Fibroblast of mammary gland (primary cell): Measurements from ENCODE around the gene APBA2.

Experiments used
- DNase-seq: peaks from one replicate; pipeline ENCODE4 v3.0.0-alpha.2; 2010; ENCODE audit warnings: low read depth
- H3K4me3 ChIP-seq: 2 replicates; pipeline ENCODE4 v1.5.1; 2011; ENCODE audit warnings: low read depth, mild to moderate bottlenecking, low read length, moderate library complexity; ENCODE audit not compliant: control insufficient read depth
- TF ChIP-seq, protein P1 (sequence below): conservative IDR thresholded peaks from 2 replicates; pipeline ENCODE4 v1.5.1; 2011; ENCODE audit warnings: low read depth, low read length, inconsistent platforms; ENCODE audit not compliant: control insufficient read depth, insufficient read depth

The APBA2 gene

DNA sequence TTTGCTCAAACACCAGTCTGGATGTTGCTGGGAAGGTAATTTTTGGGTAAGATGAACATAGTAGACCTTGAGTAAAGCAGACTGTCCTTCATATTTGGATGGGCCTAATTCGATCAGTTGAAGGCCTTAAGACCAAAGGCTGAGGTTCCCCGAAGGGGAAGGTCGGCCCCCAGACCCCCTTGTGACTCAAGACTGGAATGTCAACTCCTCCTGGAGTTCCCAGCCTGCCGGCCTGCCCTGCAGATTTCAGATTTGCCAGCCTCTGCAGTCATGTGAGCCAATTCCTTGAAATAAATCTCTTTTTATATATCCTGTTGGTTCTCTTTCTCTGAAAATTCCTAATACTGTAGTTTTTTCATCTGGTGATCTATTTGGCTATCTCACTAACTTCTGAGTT, 146.5 kb downstream of the APBA2 start:
- TF ChIP-seq, protein P1, sequence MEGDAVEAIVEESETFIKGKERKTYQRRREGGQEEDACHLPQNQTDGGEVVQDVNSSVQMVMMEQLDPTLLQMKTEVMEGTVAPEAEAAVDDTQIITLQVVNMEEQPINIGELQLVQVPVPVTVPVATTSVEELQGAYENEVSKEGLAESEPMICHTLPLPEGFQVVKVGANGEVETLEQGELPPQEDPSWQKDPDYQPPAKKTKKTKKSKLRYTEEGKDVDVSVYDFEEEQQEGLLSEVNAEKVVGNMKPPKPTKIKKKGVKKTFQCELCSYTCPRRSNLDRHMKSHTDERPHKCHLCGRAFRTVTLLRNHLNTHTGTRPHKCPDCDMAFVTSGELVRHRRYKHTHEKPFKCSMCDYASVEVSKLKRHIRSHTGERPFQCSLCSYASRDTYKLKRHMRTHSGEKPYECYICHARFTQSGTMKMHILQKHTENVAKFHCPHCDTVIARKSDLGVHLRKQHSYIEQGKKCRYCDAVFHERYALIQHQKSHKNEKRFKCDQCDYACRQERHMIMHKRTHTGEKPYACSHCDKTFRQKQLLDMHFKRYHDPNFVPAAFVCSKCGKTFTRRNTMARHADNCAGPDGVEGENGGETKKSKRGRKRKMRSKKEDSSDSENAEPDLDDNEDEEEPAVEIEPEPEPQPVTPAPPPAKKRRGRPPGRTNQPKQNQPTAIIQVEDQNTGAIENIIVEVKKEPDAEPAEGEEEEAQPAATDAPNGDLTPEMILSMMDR = no peak
- no peak for DNase-seq

DNA sequence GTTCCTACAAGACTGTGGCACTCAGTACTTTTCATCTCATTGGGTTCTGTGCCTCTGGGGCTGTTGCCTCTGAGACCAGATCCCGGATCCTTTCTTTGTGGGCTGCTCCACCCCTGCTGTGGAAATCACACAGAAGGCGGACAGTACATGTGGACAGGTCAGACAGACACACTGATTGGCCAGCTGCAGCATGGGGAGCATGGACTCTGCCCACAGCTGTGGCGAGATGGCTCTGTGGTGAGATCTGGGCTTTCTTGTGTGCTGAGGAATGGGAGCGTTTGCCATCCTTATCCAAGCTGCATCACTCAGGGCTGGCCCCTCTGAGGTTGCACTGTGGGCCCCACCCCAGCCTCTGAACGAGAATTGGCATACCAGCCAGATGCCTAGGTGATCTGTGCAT, 147.0 kb downstream of the APBA2 start:
- H3K4me3 ChIP-seq = no peak overlapping the region
- TF ChIP-seq, protein P1 = no peak
- DNase-seq = no peak

More for the DNA sequence above, 146.5 kb downstream of the APBA2 start:
- no peak overlapping the region for H3K4me3 ChIP-seq

DNA sequence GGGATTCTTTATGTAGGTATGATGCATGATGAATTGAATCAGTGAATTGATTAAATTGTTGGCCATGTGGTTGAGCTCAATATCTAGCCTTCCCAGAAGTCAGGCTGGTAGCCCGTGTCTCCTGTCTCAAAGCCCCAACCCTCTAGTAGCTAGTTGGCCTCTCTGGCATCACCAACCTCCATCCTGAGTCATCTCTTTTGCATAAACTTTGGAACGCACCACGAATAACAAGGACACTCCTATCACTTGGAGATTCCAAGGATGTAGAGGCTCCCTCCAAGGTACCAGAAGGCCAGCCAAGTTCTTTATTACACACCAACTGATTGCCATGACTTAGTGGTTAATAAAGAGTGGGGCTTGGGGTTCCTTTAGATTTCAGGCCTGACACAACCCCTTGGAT, 148.4 kb downstream of the APBA2 start:
- no peak overlapping the region for H3K4me3 ChIP-seq
- TF ChIP-seq, protein P1 = no peak
- DNase-seq = no peak

- DNase-seq = no peak
- no peak overlapping the region for H3K4me3 ChIP-seq
Observed at GRCh38 chr15:29034593-29035335, 149.0 kb downstream of the APBA2 start.

GRCh38 chr15:29035336-29036285, 149.8 kb downstream of the APBA2 start:
- TF ChIP-seq, protein P1 = no peak
- H3K4me3 ChIP-seq = no peak overlapping the region
- no peak for DNase-seq

More at GRCh38 chr15:29034593-29035335, 149.0 kb downstream of the APBA2 start:
- TF ChIP-seq, protein P1 = no peak

- TF ChIP-seq, protein P1 = no peak
- no peak overlapping the region for H3K4me3 ChIP-seq
- no peak for DNase-seq
Observed at GRCh38 chr15:29037997-29038705, 152.4 kb downstream of the APBA2 start.
